Amniotic epithelial cell (primary cell): ENCODE results near the gene DPH5.
A peak's percentile ranks its signal among the peaks of the same experiment; 100 is the strongest.
"Not testable (repeated sequence)": the region's sequence is repeated elsewhere in the genome, so short reads cannot be mapped to it uniquely, and the experiment has no call there.

Source experiments
- DNase-seq: peaks from one replicate; pipeline ENCODE4 v3.0.0-alpha.2; 2010; ENCODE audit warnings: low read depth

DPH5 gene

DNA sequence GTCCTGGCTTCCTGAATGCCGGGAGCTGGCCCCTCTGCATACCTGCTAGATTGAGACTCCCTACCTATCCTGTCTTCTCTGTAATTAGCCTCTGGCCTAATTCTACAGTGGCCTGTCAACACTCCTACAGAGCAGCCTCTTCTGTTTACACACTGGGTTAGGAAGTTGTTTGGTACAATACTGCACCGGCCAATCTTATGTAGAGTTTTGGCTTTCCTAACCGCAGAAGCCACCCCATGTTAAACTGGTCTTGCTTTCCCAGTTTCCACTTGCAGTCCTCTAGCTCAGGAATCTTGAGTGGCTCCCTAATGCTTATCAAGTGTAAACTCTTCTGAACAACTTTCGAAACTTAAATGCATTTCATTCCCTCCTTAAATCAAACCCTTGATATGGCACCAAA lies 42.8 kb downstream of the DPH5 start:
- no peak for DNase-seq

DNA sequence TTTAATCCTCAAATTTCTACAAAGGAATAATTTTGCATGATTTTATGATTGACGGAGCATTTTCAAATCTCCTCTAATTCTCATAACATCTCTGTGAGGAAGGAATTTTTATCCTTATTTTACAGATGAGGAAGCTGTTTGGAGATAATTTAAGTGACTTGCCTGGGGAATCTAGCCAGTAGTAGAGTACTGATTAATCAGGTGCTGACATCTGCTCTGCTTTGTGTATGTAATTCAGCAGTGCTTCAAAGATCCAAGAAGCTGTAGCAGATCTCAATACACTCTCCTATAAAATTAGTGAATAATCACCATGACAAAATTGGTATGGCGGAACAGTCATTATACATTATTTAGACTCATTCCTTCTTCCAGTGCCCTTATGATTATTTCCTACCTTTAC lies 46.0 kb downstream of the DPH5 start:
- no peak for DNase-seq

DNA sequence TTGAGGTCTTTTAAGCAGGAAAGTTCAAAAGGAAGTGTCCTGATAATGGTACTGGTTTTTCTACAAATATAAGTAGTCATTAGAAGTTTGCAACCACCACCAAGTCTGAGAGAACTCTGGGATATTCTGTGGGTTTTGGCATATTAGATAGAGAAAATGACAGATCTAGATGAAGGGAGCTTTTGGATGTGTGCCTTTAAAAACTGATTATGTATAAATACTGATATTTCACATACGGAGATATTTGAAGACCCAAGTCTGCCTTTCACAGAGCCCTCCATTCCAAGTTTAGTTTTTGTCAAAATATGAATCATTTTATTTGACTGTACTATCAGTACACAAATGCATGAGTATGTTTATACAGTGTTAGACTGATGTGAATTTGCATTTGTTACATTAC lies 48.6 kb downstream of the DPH5 start:
- no peak for DNase-seq

DNA sequence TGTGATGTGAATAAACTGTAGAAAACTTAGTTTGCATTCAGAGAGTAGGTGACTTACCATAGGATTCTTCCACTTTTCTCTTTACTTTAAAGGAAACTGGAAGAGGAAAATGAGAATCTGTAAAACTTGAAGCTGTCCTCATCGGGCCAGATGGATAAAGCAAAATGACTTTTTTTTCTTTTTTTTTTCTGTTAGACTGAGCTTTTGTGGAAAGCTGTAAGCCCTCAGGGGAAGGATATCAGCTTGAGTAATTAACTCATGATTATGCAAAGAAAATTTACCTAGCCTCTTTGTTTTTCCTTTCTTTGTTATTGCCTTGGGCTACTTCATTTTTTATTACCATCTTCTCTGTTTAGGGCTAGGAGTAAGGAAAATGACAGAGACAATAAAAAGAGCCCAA lies 53.4 kb downstream of the DPH5 start:
- no peak for DNase-seq

DNA sequence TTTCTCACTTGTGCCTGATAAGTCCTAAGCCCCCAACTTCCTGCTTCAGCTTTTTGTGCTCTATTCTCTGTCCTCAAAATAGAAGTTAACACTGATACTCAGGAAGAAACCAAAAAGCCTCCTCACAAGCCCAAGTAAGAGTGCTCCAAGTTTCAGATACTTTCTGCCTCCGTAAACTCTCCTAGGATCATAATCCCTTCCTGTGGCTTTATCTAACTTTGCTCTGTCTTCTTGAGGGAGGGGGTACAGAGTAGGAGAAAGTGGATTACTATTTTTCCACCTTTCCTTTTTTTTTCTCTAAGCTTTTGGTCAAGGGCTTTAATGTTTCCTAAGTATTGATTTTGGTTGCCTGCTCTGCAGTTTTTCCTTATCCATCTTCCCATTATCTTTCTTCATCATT lies 54.6 kb downstream of the DPH5 start:
- DNase-seq, result no peak

DNA sequence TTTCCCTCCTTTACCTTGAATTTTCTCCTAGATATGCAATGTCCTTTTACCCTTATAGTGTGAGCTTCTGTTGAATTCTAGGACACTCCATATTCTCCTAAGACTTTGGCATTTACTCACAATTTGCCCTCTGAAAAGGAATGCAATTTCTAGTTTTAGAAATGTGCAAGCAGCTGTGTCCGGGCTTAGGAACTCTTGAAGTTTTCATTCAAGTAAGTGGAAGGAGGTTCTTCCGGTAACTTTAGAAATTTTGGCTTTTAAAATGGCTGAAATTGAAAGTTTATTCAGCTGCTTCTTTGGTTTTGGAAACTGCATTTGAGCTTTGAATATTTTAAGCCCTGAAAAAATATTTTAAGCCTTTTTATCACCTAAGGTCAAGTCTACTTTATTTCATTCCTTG lies 56.3 kb downstream of the DPH5 start:
- DNase-seq, result no peak

DNA sequence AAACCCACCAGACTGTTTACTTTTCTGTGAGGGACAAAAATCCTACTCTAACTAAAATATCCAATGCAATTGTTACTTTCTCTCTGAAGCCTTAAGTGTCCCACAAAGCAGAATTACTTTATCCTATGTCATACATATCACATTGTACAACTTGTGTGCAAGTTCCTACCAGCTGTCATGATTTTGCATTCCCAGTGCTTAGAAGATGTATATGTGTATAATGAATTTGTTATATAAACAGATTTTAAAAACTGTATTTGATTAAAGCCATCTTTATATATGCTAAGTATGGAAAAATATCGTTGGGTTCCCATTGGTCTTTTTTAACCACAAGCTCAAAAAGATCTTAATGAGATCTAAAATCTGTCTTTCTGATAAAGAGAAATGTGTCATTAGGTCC lies 57.0 kb downstream of the DPH5 start:
- no peak for DNase-seq

DNA sequence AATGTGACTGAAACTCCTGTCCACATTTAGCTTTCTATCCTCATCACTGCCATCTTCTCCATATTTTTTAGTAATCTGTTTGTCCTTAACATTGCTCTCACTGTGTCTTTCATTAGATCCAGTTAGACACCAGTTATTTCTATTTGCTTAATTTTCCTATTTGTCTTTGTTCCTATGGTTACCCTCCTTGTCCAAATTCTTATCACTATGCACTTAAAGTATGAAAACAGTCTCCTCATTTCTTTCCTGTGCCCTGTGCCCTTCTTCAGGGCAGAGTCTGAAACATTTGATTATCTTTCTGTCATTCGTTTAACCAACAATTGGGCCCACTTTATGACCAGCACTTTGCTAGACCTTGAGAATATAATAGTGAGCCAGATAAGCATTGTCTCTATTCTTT lies 65.5 kb downstream of the DPH5 start:
- DNase-seq, result no peak

DNA sequence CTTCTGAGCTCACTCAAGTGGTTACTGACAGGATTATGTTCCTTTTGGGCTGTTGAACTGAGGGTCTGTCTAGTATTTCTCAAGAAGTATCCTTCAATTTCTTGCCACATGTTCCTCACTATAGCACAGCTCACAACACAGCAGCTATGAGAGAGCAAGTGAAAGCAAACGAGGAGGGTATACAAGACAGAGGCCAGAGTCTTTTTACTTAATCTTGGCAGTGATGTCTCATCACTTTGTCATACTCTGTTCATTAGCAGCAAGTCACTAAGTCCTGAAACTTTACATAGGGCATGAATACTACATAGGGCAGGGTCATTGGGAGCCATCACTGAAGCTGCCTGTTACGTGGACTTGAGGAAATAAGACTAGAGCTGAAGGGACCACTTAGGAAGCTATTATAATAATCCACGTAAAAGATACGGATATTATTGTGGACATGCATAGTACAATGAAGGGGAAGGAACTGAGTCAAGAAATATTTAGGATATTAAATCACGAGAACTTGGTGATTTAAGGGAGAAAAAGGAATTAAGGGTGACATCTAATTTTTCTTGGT lies 66.0 kb downstream of the DPH5 start:
- DNase-seq, result peak; percentile 14

DNA sequence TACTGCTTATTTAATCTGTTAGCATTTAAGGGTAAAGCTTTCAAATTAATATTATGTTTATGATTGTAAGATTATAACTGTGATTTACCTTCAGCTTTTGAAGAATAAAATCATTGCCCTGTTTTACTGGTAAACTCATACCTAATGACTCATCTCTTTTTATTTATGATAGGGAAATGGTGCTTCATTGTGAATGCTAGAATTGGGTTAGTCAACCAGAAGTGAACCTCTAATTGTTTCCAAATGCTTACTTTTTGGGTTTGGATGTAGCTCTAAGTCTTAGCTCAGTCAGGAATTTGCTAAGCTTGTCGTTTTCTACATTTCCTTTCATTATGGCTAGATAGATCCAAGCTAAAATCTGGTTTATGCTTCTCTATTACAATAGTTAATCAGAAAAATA lies 70.3 kb downstream of the DPH5 start:
- peak; percentile 32 for DNase-seq

DNA sequence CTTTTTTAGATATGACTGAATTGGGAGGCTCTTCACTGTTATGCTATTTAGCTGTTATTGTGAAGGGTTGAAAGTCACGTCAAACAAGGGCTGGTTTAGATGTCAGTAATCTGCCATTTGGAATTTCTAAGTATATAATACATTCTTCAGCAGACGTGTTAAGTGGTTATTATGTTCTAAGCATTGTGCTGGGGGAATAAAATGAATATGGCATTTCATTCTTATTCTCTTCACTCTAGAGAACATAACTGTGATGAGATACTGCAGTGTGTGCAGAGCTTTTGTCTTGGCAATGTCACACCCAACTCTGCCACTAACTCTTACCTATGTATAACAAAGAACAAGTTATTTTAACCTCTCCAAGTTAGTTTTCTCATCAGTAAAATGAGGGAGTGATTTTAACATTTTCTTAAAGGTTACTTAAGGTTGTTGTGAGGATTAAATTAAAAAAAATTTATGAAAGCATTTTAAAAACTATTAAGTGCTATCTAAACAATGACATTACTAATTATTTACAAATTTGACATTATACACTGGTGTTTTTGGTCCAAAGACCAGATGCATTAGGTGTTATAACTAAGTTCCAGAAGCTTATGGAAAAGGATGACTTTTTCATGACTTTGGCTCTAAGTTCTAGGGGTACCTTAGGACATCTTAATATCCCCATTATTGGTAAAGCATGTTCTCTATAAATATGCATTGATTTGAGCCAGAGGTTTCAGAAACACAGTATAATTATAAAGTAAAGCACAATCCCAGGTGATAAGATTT lies 71.4 kb downstream of the DPH5 start:
- no peak for DNase-seq

DNA sequence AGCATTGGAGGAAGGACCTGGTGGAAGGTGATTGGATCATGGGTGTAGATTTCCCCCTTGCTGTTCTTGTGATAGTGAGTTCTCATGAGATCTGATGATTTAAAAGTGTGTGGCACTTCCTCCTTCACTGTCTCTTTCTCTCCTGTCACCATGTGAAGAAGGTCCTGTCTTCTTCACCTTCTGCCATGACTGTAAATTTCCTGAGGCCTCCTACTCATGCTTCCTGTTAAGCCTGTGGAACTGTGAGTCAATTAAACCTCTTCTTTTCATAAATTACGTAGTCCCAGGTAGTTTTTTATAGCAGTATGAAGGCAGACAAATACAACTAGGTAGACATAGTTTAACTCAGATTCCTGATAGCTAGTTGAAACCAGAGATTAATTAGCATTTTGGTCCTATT lies 72.6 kb downstream of the DPH5 start:
- DNase-seq, result not testable (repeated sequence)

DNA sequence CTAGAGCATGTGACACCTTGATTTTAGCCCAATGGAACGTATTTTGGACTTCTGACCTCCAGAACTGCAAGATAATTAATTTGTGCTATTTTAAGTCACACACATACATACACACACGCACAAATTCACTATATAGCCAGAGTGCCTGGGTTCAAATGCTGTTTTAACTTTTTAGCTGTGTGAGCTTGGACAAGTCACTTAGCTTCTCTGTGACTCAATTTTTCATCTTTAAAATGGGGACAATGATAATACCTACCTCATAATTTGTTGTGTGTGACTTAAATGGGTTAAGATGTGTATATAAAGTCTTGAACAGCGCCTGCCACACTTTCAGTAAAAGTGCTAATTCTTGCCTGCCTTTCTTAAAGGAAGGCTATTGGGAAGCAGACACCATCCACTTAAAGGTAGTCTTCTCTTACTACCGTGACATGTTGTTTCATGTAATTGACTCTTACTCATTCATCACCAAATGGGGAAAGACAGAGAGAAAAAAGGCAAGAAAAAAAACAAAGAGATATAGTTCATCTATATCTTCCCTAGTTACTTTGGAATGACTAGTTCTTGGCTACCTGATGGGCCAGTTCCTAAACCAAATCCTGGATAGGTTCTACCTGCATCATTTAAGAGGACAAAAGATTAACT lies 73.4 kb downstream of the DPH5 start:
- DNase-seq, result no peak

DNA sequence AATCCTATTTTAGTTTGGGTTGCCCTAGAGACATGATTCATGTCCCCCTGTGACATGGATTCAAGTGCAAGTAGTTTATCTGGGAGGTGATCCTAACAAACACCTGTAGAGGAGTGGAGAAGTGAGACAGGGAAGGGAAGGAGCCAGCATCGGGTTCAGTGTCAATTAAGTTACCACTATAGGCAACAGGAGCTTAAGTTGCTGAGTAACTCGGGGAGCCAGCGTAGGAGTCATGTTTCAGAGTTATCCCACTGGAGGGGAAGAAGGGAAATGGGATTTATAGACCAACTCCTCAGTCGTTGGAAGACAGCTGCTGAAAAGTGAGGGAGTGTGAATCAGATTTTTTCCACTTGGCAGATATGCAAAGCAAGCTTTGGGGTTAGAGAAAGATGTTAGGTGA lies 74.8 kb downstream of the DPH5 start:
- DNase-seq, result peak; percentile 73

DNA sequence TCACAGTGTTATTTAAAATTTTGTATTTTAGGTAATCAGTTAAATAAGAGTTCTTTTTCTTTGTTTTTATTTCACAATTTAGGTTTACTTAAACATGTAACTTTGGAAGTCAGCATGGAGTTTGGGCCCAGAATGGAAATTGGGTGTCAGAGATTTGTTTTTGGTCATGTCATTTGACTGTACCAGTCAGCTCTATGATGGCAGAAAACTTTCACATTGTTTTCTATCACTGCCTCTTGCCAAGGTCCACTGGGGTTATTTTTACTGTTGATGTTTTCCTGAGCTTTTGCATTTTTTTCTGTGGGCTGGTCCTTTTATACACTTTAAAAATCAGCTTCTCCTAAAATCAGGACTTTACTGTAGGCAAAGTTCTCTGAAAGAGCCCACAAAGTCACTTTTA lies 75.2 kb downstream of the DPH5 start:
- no peak for DNase-seq

DNA sequence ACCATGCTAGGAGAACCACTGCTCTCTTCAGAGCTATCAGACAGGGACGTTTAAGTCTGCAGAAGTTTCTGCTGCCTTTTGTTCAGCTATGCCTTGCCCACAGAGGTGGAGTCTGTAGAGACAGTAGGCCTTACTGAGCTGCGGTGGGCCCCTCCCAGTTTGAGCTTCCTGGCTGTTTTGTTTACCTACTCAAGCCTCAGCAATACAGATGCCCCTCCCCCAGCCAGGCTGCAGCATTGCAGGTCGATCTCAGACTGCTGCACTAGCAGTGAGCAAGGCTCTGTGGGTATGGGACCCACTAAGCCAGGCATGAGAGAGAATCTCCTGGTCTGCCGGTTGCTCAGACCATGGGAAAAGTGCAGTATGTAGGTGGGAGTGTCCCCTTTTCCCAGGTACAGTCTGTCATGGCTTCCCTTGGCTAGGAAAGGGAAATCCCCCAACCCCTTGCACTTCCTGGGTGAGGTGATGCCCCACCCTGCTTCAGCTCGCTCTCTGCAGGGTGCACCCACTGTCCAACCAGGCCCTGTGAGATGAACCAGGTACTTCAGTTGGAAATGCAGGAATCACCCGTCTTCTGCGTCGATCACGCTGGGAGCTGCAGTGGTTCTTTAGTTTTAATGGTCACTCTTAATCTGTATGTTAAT lies 75.9 kb downstream of the DPH5 start:
- peak; percentile 37 for DNase-seq

DNA sequence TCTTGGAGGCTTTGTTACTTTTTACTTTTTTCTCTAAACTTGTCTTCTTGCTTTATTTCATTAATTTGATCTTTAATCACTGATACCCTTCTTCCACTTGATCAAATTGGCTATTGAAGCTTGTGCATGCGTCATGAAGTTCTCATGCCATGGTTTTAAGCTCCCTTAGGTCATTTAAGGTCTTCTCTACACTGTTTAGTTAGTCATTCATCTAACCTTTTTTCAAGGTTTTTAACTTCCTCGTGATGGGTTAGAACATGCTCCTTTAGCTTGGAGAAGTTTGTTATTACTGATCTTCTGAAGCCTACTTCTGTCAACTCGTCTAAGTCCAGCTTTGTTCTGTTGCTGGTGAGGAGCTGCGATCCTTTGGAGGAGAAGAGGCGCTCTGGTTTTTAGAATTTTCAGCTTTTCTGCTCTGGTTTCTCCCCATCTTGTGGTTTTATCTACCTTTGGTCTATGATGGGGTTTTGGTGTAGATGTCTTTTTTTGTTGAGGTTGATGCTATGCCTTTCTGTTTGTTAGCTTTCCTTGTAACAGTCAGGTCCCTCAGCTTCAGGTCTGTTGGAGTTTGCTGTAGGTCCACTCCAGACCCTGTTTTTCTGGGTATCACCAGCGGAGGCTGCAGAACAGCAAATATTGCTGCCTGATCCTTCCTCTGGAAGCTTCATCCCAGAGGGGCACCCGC lies 76.7 kb downstream of the DPH5 start:
- DNase-seq, result not testable (repeated sequence)

DNA sequence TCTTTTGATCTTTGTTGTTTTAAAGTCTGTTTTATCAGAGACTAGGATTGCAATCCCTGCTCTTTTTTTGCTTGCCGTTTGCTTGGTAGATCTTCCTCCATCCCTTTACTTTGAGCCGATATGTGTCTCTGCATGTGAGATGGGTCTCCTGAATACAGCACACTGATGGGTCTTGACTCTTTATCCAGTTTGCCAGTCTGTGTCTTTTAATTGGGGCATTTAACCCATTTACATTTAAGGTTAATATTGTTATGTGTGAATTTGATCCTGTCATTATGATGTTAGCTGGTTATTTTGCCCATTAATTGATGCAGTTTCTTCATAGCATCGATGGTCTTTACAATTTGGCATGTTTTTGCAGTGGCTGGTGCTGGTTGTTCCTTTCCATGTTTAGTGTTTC lies 77.8 kb downstream of the DPH5 start:
- DNase-seq, result not testable (repeated sequence)

DNA sequence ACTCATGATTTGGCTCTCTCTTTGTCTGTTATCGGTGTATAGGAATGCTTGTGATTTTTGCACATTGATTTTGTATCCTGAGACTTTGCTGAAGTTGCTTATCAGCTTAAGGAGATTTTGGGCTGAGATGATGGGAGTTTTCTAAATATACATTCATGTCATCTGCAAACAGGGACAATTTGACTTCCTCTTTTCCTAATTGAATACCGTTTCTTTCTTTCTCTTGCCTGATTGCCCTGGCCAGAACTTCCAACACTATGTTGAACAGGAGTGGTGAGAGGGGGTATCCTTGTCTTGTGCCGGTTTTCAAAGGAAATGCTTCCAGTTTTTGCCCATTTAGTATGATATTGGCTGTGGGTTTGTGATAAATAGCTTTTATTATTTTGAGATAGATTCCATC lies 79.5 kb downstream of the DPH5 start:
- DNase-seq, result not testable (repeated sequence)

DNA sequence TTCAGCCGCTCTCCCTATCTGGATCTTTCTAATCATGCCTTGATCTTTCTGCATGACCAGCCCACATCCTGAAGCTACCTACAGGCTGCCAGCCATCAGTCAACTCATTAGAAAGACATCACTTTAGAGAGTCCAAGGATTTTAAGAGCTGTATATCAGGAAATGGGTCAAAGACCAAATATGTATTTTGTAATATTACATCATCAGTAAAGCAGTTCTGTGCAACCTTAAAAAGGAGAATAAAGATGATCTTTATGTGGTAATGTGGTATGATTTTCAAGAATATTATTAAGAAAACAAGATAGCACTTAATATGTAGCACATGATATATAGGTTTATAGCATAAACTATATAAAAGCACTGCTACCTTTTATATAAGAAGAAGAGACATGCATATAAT lies 82.1 kb downstream of the DPH5 start:
- DNase-seq, result peak; percentile 7

DNA sequence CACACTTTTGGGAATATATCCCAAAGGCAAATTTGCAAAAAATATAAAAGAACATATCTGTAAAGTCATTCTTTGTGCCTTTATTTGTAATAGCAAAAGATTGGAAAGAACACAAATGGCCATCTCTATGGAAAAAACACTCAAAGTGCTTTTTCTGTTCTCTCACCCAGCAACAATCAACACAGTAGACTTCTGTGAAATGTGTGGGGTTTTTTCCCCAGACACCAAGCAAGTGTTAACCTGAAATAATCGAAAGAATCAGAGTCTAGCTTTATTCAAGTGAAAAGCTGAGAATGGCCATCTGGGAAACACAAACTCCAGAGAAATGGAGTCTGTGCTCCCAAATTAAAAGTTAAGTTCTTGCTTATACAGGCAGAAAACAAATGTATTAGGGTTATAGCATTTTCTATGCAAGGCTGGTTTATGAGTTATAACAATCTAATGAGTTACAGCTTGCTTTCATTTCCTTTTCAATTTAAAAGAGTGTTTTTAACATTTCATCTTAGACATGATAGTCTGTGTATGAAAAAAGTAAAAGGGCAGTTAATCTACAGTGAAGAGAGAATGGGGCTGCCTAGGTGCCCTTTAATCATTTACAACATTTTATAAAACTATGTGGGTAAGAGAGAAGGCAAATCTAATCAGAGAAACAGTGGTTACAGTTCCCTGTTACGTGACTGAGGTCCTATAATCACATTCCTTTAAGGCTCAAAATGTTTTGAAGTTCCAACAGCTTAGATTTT lies 83.1 kb downstream of the DPH5 start:
- DNase-seq, result no peak
